Measurements from ENCODE around the gene TFG.

The TFG gene

DNA sequence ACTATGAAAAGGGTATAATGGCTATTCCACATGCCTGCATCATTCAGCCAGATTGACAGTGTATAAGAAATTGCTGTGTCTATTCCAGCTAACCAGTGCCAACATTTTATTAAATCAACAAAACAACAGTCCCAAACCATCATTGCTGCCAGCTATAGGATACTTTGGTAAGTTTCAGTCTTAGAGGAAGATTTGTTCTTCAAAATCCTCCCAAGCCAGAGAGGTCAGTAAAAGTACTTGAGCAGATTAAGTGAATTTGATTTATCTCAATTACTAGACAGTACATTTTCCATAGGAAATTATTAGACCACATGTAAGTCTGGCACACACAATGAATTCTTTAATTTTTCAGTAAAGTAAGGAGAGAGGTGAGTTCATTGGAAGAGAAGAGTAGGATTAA, 50.7 kb downstream of the TFG start:
- no peak for DNase-seq

DNA sequence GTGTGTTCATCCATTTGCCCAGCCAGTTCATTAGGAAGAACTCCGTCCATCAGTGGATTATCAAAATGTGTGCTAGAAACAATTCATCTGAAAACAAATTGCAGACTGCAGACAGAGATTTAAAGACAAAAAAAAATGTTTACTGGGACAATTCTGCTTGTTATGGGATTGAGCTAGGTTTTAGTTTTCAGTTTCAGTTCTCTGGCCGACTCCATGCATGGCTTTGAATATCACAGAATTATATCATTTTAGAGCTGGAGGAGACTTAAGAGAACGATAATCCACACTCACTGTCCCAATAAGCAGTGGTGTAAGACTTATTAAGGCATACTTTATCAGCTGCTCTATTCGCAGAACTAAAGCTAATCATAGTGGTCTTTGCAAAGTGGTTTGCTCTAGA, 51.1 kb downstream of the TFG start:
- DNase-seq = no peak

DNA sequence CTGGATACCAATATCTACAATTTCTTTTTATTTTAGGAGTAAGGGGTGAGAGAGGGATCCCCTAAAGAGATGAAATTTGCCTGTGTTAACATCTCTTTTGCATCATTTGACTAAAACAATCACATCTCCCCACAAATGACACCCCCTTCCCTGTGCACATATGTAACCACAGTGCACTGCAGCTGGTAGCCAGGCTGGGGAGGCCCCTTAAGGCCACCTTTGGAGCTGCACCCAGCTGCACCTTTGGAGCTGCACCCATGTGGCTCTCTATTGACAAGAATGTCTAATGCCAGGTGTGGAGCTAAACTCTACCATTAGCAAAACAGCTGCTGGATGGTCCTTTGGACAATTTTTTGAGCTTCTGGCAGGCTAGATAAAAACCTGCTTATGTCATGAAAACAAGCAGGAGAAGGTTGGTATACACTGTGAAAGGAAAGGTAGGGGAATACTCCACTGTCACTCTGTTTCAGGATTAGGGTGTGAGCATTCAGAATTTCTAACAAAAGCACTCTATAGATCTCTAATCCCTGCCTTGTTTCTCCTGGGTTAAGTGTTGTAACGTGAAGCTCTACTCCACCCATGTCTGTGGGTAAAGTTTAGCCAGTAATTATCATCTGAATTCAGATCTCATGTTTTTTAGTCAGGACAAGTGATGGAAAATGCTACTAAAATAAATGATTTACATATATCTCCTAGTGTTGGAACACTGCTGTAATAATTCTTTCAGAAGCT, 52.1 kb downstream of the TFG start:
- no peak for DNase-seq

DNA sequence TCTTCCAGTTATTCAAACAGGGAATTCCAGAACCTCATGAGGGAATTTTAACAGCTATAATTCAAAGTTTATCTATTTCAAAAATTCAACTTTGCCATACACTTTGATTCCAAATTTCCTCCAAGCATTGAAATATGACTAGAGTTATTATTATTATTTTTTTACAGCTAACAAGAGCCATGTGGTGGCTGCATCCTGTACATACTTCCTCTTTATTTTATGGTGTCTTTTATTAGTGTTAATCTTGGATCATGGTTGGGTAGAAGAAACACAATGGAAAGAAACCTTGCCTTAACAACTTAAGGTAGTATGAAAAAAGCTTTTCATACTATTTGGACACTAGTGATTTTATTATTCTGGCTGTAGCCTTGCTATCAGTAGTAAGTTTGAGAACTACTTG, 52.7 kb downstream of the TFG start:
- DNase-seq = no peak

DNA sequence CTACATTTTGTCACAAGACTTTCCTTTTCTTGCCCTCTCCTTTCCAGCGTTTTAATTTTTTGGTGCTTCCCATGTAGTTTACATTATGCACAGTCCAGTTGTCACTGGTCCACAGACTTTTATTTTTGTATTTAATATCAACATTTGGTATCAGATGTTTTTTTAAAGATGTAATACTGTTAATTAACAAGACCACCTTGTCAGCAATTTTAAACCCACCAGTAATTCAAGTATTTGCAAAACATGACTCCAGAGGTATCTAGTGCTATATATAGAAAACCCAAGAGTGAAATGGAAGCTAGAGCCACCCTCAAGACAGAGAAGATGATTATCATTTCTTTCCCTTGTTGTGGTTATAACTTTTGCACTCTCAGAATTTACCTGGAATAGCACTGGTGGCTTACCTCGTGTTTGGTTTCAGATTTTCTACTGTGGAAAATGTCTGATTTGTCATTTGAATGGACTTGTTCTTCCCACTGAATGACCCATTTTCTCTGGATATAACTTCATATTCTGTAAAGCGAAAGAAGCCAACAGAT, 56.2 kb downstream of the TFG start:
- DNase-seq = no peak

DNA sequence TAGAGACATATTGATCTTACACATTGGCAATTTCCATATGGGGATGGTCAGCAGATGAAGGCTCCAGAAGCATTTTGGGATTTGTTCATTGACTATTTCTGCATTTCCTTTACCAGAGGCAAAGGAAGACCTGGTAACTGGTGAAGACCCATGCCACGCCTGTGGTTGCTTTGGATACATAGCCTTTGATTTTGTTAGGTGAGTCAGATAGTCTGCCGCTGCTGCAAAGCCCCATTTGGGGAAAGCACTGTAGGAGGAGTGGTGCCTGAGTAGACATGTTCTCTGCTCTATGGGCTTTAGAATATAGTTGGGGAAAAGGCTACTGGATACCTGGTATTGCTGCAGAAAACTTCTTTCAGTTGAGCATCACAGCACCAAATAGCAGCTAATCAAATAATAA, 56.8 kb downstream of the TFG start:
- no peak for DNase-seq

DNA sequence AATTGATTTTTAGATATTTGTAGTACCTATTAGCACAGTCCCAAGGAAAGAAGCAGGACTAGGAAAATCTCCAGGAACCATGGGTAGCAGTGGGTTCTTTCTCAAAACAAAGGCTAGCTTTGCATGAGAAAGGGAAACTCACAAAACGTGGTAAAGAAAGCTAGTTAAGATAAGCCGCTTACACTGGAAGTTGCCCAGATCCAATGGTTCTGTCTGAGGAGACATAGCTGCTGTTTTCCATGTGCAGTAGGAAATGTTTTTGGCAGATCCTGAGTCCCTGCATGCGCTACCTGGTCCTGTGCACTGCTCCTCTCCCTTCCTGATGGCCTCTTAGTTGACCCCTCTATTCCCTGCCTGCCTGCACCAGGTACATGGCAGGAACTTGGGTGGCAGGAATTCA, 60.4 kb downstream of the TFG start:
- no peak for DNase-seq

DNA sequence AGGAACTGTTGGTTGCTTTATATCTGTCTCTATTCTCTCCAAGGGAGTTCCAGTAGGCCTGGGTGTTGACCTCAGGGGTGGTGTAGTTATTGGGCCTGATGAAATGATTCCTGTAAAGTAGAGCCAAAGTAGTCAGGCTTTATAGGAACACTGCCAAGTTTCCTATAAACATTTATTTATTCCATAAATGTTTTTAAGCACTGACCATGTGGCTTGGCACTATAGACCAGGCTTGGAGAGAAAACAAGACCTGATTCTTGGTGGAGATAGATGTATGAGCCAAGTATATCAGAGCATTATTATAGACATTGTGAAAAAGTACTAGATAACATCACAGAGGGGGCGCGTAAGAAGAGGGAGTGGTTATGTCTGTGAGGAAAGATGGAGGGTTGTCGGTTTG, 65.9 kb downstream of the TFG start:
- no peak for DNase-seq

DNA sequence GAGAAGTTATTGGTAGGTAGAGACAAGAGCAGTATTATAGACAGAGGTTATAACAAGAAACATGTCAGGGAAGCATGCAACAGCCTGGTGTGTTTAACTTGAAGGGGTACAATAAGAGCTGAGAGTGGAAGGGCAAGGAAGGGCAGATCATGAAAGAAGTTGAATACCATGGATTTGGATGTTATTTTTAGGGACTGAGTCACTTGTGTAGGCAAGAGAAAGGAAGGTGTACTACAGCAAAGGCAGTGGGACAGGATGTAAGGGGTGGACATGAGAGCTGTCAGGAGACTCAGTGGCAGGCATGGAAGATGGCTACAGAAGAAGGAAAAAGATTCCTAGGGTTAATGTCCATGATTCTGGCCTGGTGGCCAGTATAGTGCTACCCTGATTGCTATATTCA, 66.4 kb downstream of the TFG start:
- DNase-seq = no peak

DNA sequence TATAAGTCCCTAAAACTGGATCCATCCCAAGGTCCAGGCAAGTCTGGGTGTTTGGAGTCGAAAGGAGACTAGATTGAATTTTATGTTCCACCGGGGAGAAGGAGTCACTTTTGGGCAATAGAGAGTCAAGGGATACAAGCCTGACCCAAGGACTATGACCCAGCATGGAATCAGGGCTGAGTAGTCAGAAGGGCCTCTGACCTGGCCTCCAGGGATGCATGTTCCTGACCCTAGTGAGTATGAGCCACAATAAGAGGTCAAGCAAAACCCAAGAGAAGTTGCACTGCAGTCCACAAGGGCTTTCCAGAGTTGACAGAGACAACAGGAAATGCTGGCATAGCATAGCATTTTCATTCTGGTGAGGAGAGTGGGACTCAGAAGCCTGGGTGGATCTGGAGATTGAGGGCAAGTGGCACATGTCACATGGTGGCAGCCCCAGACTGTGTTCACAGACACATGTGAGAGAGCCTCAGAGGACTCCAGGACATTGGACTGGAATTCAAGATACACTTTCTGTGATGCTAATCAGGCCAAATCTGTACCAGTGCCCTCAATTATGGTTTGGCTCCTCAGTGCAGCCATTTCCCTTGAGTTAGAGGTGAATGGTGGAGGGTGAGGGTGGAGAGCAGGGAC, 66.9 kb downstream of the TFG start:
- DNase-seq = no peak

DNA sequence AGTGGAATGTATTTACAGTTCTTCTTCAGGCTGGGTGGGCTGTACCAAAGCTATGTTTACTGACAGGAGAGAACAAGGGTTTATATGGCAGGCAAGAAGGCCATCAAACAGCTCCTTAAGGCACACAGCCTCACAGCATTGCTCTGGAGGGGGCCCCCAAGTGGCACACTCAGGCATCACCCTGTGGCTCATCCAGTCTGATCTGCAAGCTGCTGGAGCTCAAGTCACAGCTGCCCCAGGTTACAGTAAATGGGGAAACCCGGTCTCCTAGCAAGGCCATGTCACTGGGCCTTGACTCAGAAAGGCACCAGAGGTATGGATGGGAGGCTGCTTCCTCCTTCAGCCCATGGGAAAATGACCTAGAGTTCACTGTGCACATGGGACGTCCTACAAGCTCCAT, 67.5 kb downstream of the TFG start:
- DNase-seq = no peak

DNA sequence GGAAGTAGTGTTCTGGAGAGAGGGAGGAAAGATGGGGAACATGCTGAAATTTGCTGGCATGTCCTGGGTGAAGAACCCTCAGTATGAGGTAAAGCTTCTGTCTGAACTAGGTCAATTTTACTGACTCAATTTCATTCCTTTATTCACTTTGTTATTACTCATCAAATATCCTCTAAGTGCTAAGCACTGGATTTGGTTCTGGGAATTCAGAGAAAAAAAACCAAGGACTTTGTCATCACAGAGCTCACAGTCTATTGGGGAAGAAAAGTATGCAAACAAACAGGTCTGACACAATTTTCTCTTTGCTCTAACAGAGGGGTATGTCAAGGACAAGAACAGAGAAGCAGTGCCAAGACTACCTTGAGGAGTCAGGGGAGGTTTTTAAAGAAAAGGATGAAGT, 68.0 kb downstream of the TFG start:
- no peak for DNase-seq

DNA sequence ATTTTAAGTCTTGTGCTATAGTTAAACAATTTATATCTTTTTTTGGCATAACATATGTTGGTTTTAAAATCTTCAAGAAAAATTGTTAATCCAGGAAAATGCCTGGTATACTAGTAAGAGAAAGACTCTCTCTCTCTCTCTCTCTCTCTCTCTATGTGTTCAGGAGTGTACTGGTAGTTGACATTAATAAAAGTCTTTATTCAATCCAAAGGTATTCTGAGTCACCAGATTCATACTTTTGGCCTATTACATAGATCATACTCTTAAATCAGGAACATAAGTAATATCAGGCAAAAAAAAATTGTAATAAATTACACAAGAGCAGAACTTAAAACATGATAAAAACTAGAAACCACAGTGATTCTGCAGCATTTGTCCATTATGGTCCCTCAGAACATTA, 70.2 kb downstream of the TFG start:
- no peak for DNase-seq

DNA sequence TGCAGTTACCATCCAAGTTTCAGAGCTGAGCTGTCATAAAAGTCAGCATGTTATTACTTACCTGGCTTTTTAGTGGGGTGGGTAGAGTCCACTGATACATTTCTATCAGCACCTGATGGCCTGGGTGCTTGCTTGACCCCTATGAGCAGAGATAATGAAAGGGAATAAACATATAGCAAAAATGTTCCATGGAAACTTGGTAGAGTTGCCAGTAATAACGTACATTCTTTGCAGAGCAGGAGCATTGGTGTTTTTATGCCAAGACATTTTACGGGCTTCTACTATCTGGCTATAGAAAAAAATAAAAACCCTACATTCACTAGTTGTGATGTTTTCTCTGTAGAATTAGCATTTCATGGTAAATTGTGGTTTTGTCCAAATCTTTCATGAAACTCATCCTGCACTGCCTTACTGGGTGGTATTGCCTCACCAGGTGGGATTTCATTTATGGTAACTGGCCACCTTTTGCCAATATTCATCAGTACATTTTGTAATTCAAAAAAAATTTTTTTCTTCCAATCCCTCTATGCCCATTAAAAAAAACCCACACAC, 70.9 kb downstream of the TFG start:
- DNase-seq = no peak

DNA sequence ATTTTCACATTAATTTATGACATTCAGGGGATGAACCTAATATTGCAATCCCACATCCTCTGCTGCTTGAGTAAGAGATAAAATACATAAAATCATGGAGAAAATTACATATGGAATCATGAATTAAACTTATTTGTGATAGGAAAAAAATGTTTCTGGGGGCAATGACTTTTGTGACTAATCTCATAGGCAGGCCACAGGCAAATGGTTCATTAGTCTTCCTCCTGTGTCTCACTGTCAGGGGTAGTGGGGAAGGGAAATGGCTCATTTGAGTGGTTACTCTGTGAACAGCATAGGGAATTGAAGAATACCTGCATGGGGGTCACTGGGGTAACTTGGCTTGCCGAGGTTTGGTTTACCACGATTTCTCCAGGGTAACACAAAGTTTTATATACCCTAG, 72.0 kb downstream of the TFG start:
- DNase-seq = no peak

DNA sequence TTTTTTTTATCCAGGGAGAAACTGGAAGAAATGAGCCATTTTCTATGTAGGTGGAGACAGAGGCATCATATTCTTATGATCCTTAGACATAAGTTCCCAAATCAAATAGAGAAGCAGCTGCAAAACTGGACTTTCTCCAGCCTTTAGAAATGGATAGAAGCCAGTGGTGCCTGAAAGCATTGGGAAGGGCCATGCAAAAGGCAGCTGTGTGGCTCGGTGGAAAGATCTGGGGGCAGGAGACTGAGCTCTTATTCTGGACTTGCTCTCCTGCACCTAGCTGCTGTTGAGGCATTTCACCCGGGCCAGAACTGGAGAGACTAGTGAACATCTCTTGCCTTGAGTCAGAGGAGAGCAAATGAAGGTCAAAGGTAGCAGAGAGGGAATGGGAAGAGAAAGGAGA, 73.1 kb downstream of the TFG start:
- DNase-seq = no peak

DNA sequence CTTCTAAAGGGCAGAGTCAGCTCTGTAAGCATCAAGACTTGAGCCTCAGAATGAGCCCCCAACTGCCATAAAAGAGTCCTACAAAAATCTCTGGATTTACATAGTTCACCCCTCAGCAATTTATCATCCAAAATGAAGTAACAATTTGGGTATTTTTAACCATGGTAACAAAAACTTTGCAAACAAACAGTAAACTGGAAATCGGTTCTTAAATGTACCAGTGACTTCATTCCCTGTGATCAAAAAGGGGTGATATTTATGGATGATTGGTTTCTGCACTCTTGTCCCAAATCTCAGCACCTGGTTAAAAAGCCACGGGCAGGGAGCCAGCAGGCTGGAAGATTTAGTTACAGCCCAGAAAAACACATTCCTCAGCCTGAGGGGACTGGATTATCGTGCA, 73.6 kb downstream of the TFG start:
- no peak for DNase-seq

DNA sequence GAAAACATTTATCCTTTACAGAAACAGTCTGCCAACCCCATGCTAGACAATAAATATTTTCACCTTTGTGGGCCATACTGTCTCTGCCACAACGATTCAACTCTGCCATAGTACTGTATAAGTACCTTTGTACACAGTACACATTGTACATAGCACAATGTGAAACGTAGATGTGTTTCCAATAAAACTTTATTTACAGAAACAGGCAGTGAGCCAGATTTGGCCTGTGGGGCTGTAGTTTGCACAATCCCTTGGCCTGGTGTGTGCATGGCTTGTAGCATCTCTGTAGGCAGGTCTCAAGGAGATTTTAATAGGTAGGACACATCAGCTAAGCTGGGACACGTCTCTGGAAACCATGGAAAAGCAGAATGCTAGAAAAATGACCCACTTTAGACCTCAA, 74.3 kb downstream of the TFG start:
- no peak for DNase-seq

DNA sequence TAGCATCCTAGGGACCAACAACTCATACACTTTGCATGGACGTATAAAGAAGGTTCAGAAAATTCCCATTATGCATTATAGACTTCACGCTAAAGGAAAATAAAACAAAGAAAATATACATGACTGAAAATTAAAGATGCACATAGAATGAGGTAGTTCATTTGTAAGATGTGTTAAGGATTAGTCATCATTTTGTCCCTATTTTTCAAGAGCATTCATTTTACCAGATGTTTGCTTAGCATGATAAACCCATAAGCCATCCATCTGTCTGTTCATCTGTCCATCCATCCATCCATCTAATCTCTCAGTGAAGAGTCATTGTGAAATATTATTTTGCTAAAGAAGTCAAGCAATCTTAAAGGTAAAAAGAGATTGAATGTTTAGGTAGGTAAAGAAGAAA, 80.3 kb downstream of the TFG start:
- DNase-seq = no peak

DNA sequence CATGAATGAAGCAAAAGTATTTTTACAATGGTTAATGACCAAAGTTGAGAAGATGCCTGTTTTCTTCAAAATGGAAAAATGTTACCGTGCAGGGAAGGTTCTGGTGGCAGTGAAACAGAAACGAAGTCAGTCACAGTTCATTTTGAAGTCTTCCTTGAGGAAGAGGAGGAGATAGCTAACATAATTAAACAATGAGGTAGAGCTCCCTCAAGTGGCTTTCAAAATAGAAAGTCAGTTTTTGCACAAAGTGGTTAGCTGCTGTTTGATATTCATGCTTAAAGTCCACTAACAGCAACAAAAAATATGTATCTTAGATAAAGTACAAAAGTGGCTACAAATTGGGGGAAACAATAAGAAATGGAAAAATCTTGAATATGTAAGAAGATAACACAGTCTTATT, 87.3 kb downstream of the TFG start:
- no peak for DNase-seq

DNA sequence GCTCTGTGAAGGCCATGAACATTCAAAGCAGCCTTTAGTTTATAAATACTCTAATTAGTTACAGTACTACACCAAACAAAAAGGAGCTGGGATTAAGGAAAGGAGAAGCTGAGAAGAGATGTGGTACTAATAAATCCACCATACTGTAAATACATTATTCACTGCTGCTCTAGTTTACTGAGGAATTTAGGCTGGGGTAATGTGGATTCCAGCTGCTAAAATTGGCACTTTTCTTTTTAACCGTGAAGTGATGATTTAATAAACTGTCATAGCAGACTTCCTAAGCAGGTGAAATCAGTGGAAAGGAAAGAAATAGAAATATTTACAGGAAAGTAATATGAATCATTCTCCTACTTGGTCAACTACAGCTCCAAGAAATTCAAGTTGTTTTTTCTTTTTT, 88.7 kb downstream of the TFG start:
- DNase-seq = no peak

Measured in SIG-M5 (cell line).